ENCODE data around the gene LIMK1.

DNA sequence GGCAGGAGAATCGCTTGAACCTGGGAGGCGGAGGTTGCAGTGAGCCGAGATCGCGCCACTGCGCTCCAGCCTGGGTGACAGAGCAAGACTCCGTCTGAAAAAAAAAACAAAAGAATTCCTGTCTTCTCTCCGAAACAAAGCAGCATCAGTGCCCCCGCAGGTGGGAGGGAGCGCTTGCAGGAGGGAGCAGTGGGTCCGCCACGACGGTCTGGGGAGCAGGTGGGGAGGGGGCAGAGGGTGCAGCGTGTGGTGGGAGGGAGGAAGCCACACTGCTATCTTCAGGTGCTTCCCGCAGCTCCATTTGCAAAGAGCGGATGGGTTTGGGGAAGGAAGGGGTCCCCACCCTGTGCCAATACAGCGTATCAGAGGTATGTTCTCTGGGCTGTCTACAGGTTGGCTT lies 31.7 kb downstream of the LIMK1 start:
- no peak for TF ChIP-seq EZH2phosphoT487 (IDR thresholded peaks at IDR 0.05; ENCODE audit: low read depth)
- TF ChIP-seq, protein P1, sequence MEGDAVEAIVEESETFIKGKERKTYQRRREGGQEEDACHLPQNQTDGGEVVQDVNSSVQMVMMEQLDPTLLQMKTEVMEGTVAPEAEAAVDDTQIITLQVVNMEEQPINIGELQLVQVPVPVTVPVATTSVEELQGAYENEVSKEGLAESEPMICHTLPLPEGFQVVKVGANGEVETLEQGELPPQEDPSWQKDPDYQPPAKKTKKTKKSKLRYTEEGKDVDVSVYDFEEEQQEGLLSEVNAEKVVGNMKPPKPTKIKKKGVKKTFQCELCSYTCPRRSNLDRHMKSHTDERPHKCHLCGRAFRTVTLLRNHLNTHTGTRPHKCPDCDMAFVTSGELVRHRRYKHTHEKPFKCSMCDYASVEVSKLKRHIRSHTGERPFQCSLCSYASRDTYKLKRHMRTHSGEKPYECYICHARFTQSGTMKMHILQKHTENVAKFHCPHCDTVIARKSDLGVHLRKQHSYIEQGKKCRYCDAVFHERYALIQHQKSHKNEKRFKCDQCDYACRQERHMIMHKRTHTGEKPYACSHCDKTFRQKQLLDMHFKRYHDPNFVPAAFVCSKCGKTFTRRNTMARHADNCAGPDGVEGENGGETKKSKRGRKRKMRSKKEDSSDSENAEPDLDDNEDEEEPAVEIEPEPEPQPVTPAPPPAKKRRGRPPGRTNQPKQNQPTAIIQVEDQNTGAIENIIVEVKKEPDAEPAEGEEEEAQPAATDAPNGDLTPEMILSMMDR (IDR thresholded peaks at IDR 0.05; ENCODE audit: low read depth, low read length) = no peak; the same call in 1 of the 2 replicates
